ENCODE data around the gene KCNQ5.
A peak's percentile ranks its signal among the peaks of the same experiment; 100 is the strongest.

KCNQ5 gene

DNA sequence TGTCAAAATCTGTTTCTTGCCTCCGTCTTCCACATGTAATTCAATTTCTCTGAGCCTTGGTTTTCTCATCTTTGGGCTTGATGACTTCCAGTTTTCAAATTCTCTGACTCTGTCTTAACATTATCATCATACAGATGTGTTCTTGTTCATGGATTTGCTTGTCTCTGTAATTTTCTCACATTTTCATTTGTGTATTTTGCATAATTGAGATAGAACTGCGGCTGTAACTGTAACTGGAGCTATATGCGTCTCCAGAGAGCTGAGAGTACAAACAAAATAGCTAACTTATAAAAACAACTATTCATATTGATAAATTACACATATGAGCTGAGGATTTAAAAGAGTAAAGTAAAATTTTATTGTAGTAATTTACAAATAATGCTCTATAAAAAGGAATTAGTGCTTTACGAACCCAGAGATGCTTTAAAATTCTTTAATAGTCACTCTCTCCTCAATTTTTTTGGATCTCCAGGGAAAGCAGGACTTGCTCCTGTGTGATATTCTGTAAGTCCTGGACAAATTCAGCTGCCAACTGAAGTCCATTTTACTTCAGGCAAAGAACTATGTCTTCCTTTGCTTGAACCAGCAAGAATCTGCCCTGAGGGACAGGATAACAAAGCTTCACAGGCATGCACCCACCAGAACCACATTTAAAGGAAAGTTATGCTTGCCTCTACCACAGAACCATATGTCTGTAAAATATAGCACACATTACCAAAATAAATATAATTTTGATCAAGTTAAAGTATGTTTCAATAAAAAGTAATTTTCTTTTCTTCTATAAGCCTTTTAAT is 315.1 kb downstream of the KCNQ5 start:
- no peak for TF ChIP-seq CTCF (IDR thresholded peaks at IDR 0.05; ENCODE audit: poor library complexity, severe bottlenecking)
- H3K27me3 ChIP-seq (ENCODE audit: insufficient read depth, poor library complexity, severe bottlenecking): no peaks in the 10 kb centered on the region
- H3K27ac ChIP-seq (ENCODE audit: poor library complexity, severe bottlenecking): no peak overlapping the region
- H3K4me3 ChIP-seq (ENCODE audit: severe bottlenecking): no peak overlapping the region
- H3K36me3 ChIP-seq (ENCODE audit: low read depth): no peaks in the 10 kb centered on the region
- ATAC-seq (ENCODE audit: low read depth) (no peak), DNase-seq (ENCODE audit: low spot score) (no peak)
- H3K9me3 ChIP-seq (ENCODE audit: severe bottlenecking): no peaks in the 10 kb centered on the region
- H3K4me1 ChIP-seq (ENCODE audit: insufficient read depth, poor library complexity, severe bottlenecking): no peaks in the 10 kb centered on the region

- no peak for ATAC-seq (ENCODE audit: low read depth)
- no peaks in the 10 kb centered on the region for H3K4me1 ChIP-seq (ENCODE audit: insufficient read depth, poor library complexity, severe bottlenecking)
Measured at GRCh38 chr6:72938104-72938503, 316.2 kb downstream of the KCNQ5 start.

DNA sequence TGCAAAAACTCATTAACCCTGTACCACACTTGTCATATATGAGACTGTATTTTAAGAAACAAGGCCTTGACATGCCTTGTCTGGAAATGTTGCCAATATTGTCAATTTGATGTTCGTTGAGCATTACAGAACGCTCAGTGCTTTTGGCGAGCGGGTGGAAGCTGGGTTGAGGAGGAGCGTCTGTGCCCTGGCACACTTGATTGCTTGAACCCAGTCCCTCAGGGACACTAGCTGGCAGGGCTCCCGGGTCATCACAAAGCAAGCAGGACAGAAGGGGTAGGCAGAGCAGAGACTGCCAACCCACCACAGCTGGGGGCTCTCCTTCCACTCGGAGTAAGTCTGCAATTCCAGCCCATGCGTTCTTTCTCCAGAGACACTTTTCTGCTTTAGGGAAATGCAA is 317.1 kb downstream of the KCNQ5 start:
- TF ChIP-seq CTCF (IDR thresholded peaks at IDR 0.05; ENCODE audit: poor library complexity, severe bottlenecking): no peak
- Histone ChIP-seq H3K4me1 (ENCODE audit: insufficient read depth, poor library complexity, severe bottlenecking) (no peaks in the 10 kb centered on the region), H3K27me3 (ENCODE audit: insufficient read depth, poor library complexity, severe bottlenecking) (no peaks in the 10 kb centered on the region), H3K27ac (ENCODE audit: poor library complexity, severe bottlenecking) (no peak overlapping the region), H3K36me3 (ENCODE audit: low read depth) (no peaks in the 10 kb centered on the region), H3K9me3 (ENCODE audit: severe bottlenecking) (no peaks in the 10 kb centered on the region), H3K4me3 (ENCODE audit: severe bottlenecking) (no peak overlapping the region)
- ATAC-seq (ENCODE audit: low read depth): no peak
- no peak for DNase-seq (ENCODE audit: low spot score)

More at GRCh38 chr6:72938104-72938503, 316.2 kb downstream of the KCNQ5 start:
- Histone ChIP-seq H3K4me3 (ENCODE audit: severe bottlenecking) (no peak overlapping the region), H3K27me3 (ENCODE audit: insufficient read depth, poor library complexity, severe bottlenecking) (no peaks in the 10 kb centered on the region), H3K36me3 (ENCODE audit: low read depth) (no peaks in the 10 kb centered on the region), H3K9me3 (ENCODE audit: severe bottlenecking) (no peaks in the 10 kb centered on the region), H3K27ac (ENCODE audit: poor library complexity, severe bottlenecking) (no peak overlapping the region)
- no peak for DNase-seq (ENCODE audit: low spot score)
- TF ChIP-seq CTCF (IDR thresholded peaks at IDR 0.05; ENCODE audit: poor library complexity, severe bottlenecking): no peak

DNA sequence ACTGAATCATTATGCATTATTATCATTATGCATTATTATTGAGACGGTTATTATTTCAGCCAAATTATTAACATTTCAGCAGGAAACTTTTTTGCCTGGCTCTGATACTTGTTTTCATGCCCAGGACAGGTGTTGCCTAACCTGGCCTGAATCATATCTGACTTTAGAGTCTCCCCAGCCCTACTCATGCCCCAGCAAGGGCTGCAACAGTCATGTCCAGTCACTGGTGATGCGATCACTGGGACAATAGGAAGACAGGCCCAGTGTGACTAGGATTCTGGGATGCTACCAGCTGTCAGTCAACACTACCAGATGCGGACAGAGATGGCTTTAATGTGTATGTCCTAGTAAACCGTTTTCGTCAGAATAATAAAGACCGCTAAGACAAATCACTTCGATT is 318.4 kb downstream of the KCNQ5 start:
- DNase-seq (ENCODE audit: low spot score) (no peak), ATAC-seq (ENCODE audit: low read depth) (peak; percentile 77)

More for the DNA sequence above, 318.4 kb downstream of the KCNQ5 start:
- Histone ChIP-seq H3K4me1 (ENCODE audit: insufficient read depth, poor library complexity, severe bottlenecking) (no peaks in the 10 kb centered on the region), H3K27ac (ENCODE audit: poor library complexity, severe bottlenecking) (no peak overlapping the region), H3K36me3 (ENCODE audit: low read depth) (no peaks in the 10 kb centered on the region), H3K27me3 (ENCODE audit: insufficient read depth, poor library complexity, severe bottlenecking) (no peaks in the 10 kb centered on the region), H3K4me3 (ENCODE audit: severe bottlenecking) (no peak overlapping the region), H3K9me3 (ENCODE audit: severe bottlenecking) (no peaks in the 10 kb centered on the region)
- TF ChIP-seq CTCF (IDR thresholded peaks at IDR 0.05; ENCODE audit: poor library complexity, severe bottlenecking): no peak

All from RWPE2 (cell line).